Upper lobe of left lung (tissue), 6 donors: ENCODE results near the gene SLC25A34. TPM values are rescaled to one million over a fixed set of nuclear protein-coding genes. Genes with fewer than 3 reads are reported as not detected.
A peak's percentile ranks its signal among the peaks of the same experiment; 100 is the strongest.

ENCODE experiments used
- ATAC-seq, 2 donors: fragments of 200-7000 bp; cut with Tn5 transposase; one replicate each; pipeline ENCODE4 v1.9.1; 2022; ENCODE audit warnings: mild to moderate bottlenecking in 2 of 2, moderate library complexity in 2 of 2; ENCODE audit not compliant: low FRiP score in 2 of 2
- DNase-seq, 2 donors: peaks; one replicate each; pipeline ENCODE4 v3.0.0-alpha.2; 2019 to 2020
- H3K27ac ChIP-seq, 4 donors: fragments of 200-600 bp; sonication (generic); one replicate each; pipeline ENCODE4 v1.5.1; 2016 to 2019
- H3K27me3 ChIP-seq, 4 donors: fragments of 200-600 bp; sonication (generic); one replicate each; pipeline ENCODE4 v1.5.1; 2017 to 2019
- H3K36me3 ChIP-seq, 4 donors: fragments of 200-600 bp; sonication (generic); one replicate each; pipeline ENCODE4 v1.5.1; 2016 to 2019
- H3K4me1 ChIP-seq, 4 donors: fragments of 200-600 bp; sonication (generic); one replicate each; pipeline ENCODE4 v1.5.1; 2018 to 2019
- H3K4me3 ChIP-seq, 4 donors: fragments of 200-600 bp; sonication (generic); one replicate each; pipeline ENCODE4 v1.5.1; 2017 to 2019; ENCODE audit warnings: mild to moderate bottlenecking in 2 of 4, moderate library complexity in 1 of 4
- H3K9me3 ChIP-seq, 4 donors: fragments of 200-600 bp; sonication (generic); one replicate each; pipeline ENCODE4 v1.5.1; 2018 to 2019
- EP300 ChIP-seq, 4 donors: sonication (generic); formaldehyde crosslinking; IDR thresholded peaks; one replicate each; pipeline ENCODE4 v1.5.1; 2017; ENCODE audit warnings: antibody characterized with exemption in 4 of 4, control low read depth in 2 of 4
- POLR2A ChIP-seq, 4 donors: fragments of 450-650 bp; IDR thresholded peaks; one replicate each; pipeline ENCODE4 v1.5.1; 2016 to 2017; ENCODE audit warnings: antibody characterized with exemption in 4 of 4, mild to moderate bottlenecking in 2 of 4
- POLR2AphosphoS5 ChIP-seq, 2 donors: sonication (generic); formaldehyde crosslinking; IDR thresholded peaks; one replicate each; pipeline ENCODE4 v1.5.1; 2017; ENCODE audit warnings: antibody characterized with exemption in 2 of 2
- WGBS, 2 donors: methylation state at CpG; one replicate each; pipeline ENCODE4 v1.1.5; 2017 to 2018; 5-methylcytosine and 5-hydroxymethylcytosine counted together
- total RNA-seq, 6 donors: library from RNA; depleted of rRNA in 4 of 6; stranded (reverse); fragments of >200 nt in 4 of 6; gene quantifications; one replicate each; pipeline versions ENCODE4 v1.1.0 to v1.2.1, GENCODE V29; 2016 to 2021
- TF ChIP-seq, protein P1 (sequence below), 6 experiments: fragments of 450-650 bp in 4 of 6; fragments of 200-600 bp in 2 of 6; sonication (generic) in 2 of 6; IDR thresholded peaks; one replicate each; pipeline ENCODE4 v1.5.1; 2016 to 2019; ENCODE audit warnings: antibody characterized with exemption in 6 of 6
- donor health status: DM: no; HTN: no; CAD: no; lungs with moderate emphysema.
- donor health status: DM: no; HTN: yes; CAD: no; lungs with severe emphysema.

The SLC25A34 gene
- total RNA-seq, 6 donors from 2014 or later, result 1.5 to 12.1 (median 4.3) TPM

DNA sequence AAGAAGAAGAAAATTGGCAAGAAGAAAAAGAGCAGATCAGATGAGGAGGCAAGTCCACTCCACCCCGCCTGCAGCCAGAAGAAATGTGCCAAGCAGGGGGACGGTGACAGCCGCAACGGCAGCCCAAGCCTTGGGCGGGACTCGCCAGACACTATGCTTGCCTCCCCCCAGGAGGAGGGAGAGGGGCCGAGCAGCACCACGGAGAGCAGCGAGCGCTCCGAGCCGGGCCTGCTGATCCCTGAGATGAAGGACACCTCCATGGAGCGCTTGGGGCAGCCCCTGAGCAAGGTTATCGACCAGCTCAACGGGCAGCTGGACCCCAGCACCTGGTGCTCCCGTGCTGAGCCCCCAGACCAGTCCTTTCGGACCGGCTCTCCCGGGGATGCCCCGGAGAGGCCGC, 9.0 kb upstream of the SLC25A34 start:
- ATAC-seq (no peak), DNase-seq (peak in 1 of 2 donors; percentile 73)
- no peak overlapping the region for H3K4me3 ChIP-seq
- 87 to 88% methylated on average over 12 to 16 of the region's 21 CpGs for WGBS, 2 donors
- no peaks in the 10 kb centered on the region for H3K27me3 ChIP-seq
- peaks cover 0 to under 1% (median 0%) of the 10 kb centered on the region in 4 donors for H3K4me1 ChIP-seq
- H3K36me3 ChIP-seq, result peaks cover 45 to 98% (median 85%) of the 10 kb centered on the region in 4 donors
- TF ChIP-seq EP300 (IDR thresholded peaks at IDR 0.05) (no peak), POLR2AphosphoS5 (IDR thresholded peaks at IDR 0.05) (no peak), POLR2A (IDR thresholded peaks at IDR 0.05) (no peak)
- TF ChIP-seq, protein P1, sequence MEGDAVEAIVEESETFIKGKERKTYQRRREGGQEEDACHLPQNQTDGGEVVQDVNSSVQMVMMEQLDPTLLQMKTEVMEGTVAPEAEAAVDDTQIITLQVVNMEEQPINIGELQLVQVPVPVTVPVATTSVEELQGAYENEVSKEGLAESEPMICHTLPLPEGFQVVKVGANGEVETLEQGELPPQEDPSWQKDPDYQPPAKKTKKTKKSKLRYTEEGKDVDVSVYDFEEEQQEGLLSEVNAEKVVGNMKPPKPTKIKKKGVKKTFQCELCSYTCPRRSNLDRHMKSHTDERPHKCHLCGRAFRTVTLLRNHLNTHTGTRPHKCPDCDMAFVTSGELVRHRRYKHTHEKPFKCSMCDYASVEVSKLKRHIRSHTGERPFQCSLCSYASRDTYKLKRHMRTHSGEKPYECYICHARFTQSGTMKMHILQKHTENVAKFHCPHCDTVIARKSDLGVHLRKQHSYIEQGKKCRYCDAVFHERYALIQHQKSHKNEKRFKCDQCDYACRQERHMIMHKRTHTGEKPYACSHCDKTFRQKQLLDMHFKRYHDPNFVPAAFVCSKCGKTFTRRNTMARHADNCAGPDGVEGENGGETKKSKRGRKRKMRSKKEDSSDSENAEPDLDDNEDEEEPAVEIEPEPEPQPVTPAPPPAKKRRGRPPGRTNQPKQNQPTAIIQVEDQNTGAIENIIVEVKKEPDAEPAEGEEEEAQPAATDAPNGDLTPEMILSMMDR (IDR thresholded peaks at IDR 0.05), result no peak
- no peak overlapping the region for H3K27ac ChIP-seq
- H3K9me3 ChIP-seq, result no peaks in the 10 kb centered on the region

DNA sequence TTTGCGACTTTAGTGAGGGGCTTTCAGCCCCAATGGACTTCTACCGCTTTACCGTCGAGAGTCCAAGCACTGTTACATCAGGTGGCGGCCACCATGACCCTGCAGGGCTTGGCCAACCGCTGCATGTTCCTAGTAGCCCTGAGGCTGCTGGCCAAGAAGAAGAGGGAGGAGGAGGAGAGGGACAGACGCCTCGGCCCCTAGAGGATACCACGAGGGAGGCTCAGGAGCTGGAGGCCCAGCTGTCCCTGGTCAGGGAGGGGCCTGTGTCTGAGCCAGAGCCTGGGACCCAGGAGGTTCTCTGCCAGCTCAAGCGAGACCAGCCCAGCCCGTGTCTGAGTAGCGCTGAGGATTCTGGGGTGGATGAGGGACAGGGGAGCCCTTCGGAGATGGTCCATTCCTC, 8.6 kb upstream of the SLC25A34 start:
- ATAC-seq (no peak), DNase-seq (no peak)
- 88 to 89% methylated on average over 8 to 13 of the region's 13 CpGs for WGBS, 2 donors
- Histone ChIP-seq H3K4me1 (peaks cover 0 to 4% (median 0%) of the 10 kb centered on the region in 4 donors), H3K27me3 (no peaks in the 10 kb centered on the region), H3K36me3 (peaks cover 48 to 98% (median 88%) of the 10 kb centered on the region in 4 donors), H3K27ac (no peak overlapping the region), H3K9me3 (no peaks in the 10 kb centered on the region), H3K4me3 (no peak overlapping the region)
- TF ChIP-seq POLR2AphosphoS5 (IDR thresholded peaks at IDR 0.05) (no peak), POLR2A (IDR thresholded peaks at IDR 0.05) (no peak), EP300 (IDR thresholded peaks at IDR 0.05) (no peak)
- TF ChIP-seq, protein P1 (IDR thresholded peaks at IDR 0.05), result no peak

DNA sequence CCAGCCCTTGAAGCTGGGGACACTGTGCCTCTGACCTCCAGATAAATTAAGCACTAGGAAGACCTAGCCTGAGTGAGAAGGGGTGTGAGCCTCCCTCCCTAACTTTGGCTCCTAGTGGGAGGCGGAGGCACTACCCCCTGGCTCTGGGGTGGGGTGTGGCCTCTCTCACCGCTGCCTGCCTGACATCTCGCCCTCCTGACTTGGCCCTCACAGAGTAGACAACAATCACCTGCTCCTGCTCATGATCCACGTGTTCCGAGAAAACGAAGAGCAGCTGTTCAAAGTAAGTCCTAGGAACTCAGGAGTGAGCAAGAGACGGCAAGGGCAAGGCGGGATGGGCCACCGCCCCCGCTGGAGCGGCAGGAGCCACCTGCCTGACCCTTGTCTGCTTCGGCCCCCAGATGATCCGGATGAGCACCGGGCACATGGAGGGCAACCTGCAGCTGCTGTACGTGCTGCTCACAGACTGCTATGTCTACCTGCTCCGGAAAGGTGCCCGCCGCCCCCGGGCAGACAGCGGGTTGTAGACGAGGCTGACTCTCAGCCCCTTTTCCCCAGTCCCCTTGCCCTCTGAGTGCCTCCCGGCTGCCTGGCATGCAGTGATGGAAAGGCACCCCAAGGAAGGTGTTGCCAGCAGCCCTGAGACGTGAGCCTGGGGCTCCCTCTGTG, 8.1 kb upstream of the SLC25A34 start:
- H3K27ac ChIP-seq, result no peak overlapping the region
- DNase-seq, result peak in 1 of 2 donors; percentile 75
- TF ChIP-seq POLR2AphosphoS5 (IDR thresholded peaks at IDR 0.05) (no peak), EP300 (IDR thresholded peaks at IDR 0.05) (no peak), POLR2A (IDR thresholded peaks at IDR 0.05) (no peak)
- TF ChIP-seq, protein P1 (IDR thresholded peaks at IDR 0.05), result no peak
- H3K4me1 ChIP-seq, result peaks cover 0 to 7% (median 0%) of the 10 kb centered on the region in 4 donors
- ATAC-seq, result no peak
- no peak overlapping the region for H3K4me3 ChIP-seq
- no peaks in the 10 kb centered on the region for H3K9me3 ChIP-seq
- 94 to 98% methylated on average over 12 to 21 of the region's 23 CpGs for WGBS, 2 donors
- H3K36me3 ChIP-seq, result peaks cover 51 to 98% (median 89%) of the 10 kb centered on the region in 4 donors
- no peaks in the 10 kb centered on the region for H3K27me3 ChIP-seq

DNA sequence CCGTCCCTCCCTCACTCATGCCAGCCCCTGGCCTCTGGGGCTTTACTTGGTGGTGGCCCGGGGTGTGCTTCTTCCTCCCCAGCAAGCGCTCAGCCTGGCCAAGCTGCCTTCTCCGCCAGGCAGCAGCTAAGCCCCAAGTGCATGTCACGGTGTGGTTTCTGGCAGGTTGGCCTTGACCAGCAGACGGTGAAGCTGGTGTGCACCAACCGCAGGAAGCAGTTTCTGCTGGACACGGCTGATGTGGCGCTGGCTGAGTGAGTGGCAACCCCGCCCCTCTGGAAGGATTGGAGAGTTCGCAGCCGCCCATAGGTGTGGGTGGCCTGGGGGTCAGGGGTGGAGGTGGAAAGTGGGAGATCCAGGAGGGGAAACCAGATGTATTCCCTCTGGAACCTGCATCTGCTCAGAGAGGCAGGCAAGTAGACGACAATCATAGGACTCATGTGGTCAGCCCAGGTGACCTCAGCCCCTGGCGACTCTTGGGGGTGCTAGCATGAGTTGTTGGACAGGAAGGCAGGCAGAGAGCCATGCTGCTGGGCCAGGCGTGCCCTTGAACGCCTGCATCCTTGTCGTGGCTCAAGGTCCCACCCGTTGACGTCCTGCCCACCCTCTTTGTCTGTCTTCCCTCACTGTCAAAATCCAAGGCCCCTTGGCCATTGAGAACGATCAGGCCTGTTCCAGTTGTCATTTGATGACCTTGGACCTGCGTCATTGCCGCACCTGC, 7.0 kb upstream of the SLC25A34 start:
- peak in 1 of 2 donors; percentile 48 for DNase-seq
- H3K9me3 ChIP-seq, result no peaks in the 10 kb centered on the region
- H3K36me3 ChIP-seq, result peaks cover 54 to 98% (median 92%) of the 10 kb centered on the region in 4 donors
- H3K27ac ChIP-seq, result no peak overlapping the region
- H3K27me3 ChIP-seq, result no peaks in the 10 kb centered on the region
- no peak for TF ChIP-seq EP300 (IDR thresholded peaks at IDR 0.05)
- TF ChIP-seq, protein P1 (IDR thresholded peaks at IDR 0.05), result no peak
- no peak for TF ChIP-seq POLR2AphosphoS5 (IDR thresholded peaks at IDR 0.05)
- TF ChIP-seq POLR2A (IDR thresholded peaks at IDR 0.05), result no peak
- peaks cover 0 to 7% (median 0%) of the 10 kb centered on the region in 4 donors for H3K4me1 ChIP-seq
- H3K4me3 ChIP-seq, result no peak overlapping the region
- no peak for ATAC-seq
- 92 to 95% methylated on average over 18 to 21 of the region's 22 CpGs for WGBS, 2 donors
